ENCODE measurements around the gene TNNT1. TPM values are rescaled to one million over a fixed set of nuclear protein-coding genes. Genes with fewer than 3 reads are reported as not detected.

TNNT1 gene
- total and polyA plus RNA-seq, 2 donors from 2014 or later: not detected

GRCh38 chr19:55178781-55179599, 30.0 kb upstream of the TNNT1 start:
- Histone ChIP-seq H3K4me1 (ENCODE audit: control insufficient read depth in 2 of 3, insufficient read depth in 2 of 3, low read depth in 1 of 3, low read length in 3 of 3) (peaks cover 0 to 6% (median 0%) of the 10 kb centered on the region in 3 donors), H3K27ac (ENCODE audit: low read depth in 2 of 2, low read length in 2 of 2) (no peak overlapping the region), H3K9ac (ENCODE audit: low read length in 3 of 3) (no peak overlapping the region), H3K9me3 (ENCODE audit: control insufficient read depth in 2 of 3, insufficient read depth in 1 of 3, low read length in 3 of 3) (no peaks in the 10 kb centered on the region), H3K4me3 (ENCODE audit: low read length in 3 of 3) (peak overlapping the region; percentile 32 to 53 (median 45)), H3K36me3 (ENCODE audit: control insufficient read depth in 2 of 3, insufficient read depth in 3 of 3, low read length in 3 of 3) (no peaks in the 10 kb centered on the region), H3K27me3 (ENCODE audit: control insufficient read depth, insufficient read depth, low read length) (peaks cover 12% of the 10 kb centered on the region)
- TF ChIP-seq CTCF (IDR thresholded peaks at IDR 0.05; ENCODE audit: borderline replicate concordance, extremely low read depth, insufficient read depth): no peak
- intact Hi-C loops (cut with DNase I): no loop called here
- FAIRE-seq (no peak), DNase-seq (peak; percentile 88 to 93 (median 91))

- peaks cover 21% of the 10 kb centered on the region for H3K27me3 ChIP-seq (ENCODE audit: control insufficient read depth, insufficient read depth, low read length)
- H3K9me3 ChIP-seq (ENCODE audit: control insufficient read depth in 2 of 3, insufficient read depth in 1 of 3, low read length in 3 of 3): no peaks in the 10 kb centered on the region
- intact Hi-C loops (cut with DNase I): no loop called here
- H3K36me3 ChIP-seq (ENCODE audit: control insufficient read depth in 2 of 3, insufficient read depth in 3 of 3, low read length in 3 of 3): no peaks in the 10 kb centered on the region
- peaks cover 0 to 6% (median 0%) of the 10 kb centered on the region in 3 donors for H3K4me1 ChIP-seq (ENCODE audit: control insufficient read depth in 2 of 3, insufficient read depth in 2 of 3, low read depth in 1 of 3, low read length in 3 of 3)
- FAIRE-seq: no peak
- H3K4me3 ChIP-seq (ENCODE audit: low read length in 3 of 3): no peak overlapping the region
- H3K9ac ChIP-seq (ENCODE audit: low read length in 3 of 3): no peak overlapping the region
- H3K27ac ChIP-seq (ENCODE audit: low read depth in 2 of 2, low read length in 2 of 2): no peak overlapping the region
- no peak for DNase-seq
- TF ChIP-seq CTCF (IDR thresholded peaks at IDR 0.05; ENCODE audit: borderline replicate concordance, extremely low read depth, insufficient read depth): no peak
Measured at GRCh38 chr19:55176076-55176475, 27.1 kb upstream of the TNNT1 start.

- TF ChIP-seq CTCF (IDR thresholded peaks at IDR 0.05; ENCODE audit: borderline replicate concordance, extremely low read depth, insufficient read depth): no peak
- no peak overlapping the region for H3K4me3 ChIP-seq (ENCODE audit: low read length in 3 of 3)
- H3K27me3 ChIP-seq (ENCODE audit: control insufficient read depth, insufficient read depth, low read length): peaks cover 20% of the 10 kb centered on the region
- DNase-seq (no peak), FAIRE-seq (no peak)
- no peak overlapping the region for H3K9ac ChIP-seq (ENCODE audit: low read length in 3 of 3)
- no peaks in the 10 kb centered on the region for H3K9me3 ChIP-seq (ENCODE audit: control insufficient read depth in 2 of 3, insufficient read depth in 1 of 3, low read length in 3 of 3)
- intact Hi-C loops (cut with DNase I): no loop called here
- H3K4me1 ChIP-seq (ENCODE audit: control insufficient read depth in 2 of 3, insufficient read depth in 2 of 3, low read depth in 1 of 3, low read length in 3 of 3): peaks cover 0 to 6% (median 0%) of the 10 kb centered on the region in 3 donors
- H3K36me3 ChIP-seq (ENCODE audit: control insufficient read depth in 2 of 3, insufficient read depth in 3 of 3, low read length in 3 of 3): no peaks in the 10 kb centered on the region
- no peak overlapping the region for H3K27ac ChIP-seq (ENCODE audit: low read depth in 2 of 2, low read length in 2 of 2)
Measured at GRCh38 chr19:55175117-55175867, 26.3 kb upstream of the TNNT1 start.

All from kidney (tissue), 14 donors.